HG02610 (cell line): ENCODE measurements around the gene TAGAP.

Experiments
- ATAC-seq: cut with Tn5 transposase; IDR thresholded peaks from one replicate; pipeline ENCODE4 v1.9.1; 2021; ENCODE audit warnings: mild to moderate bottlenecking, moderate library complexity; ENCODE audit not compliant: unreplicated experiment

The TAGAP gene

GRCh38 chr6:159074120-159074684, 29.4 kb upstream of the TAGAP start:
- ATAC-seq = no peak

GRCh38 chr6:159071843-159072769, 27.3 kb upstream of the TAGAP start:
- no peak for ATAC-seq

GRCh38 chr6:159068904-159069578, 24.2 kb upstream of the TAGAP start:
- ATAC-seq = no peak

GRCh38 chr6:159067334-159067733, 22.5 kb upstream of the TAGAP start:
- ATAC-seq = no peak

- no peak for ATAC-seq
Measured at GRCh38 chr6:159066483-159066882, 21.7 kb upstream of the TAGAP start.

- no peak for ATAC-seq
Measured at GRCh38 chr6:159065759-159066329, 21.1 kb upstream of the TAGAP start.

- ATAC-seq = no peak
Measured at GRCh38 chr6:159065091-159065490, 20.3 kb upstream of the TAGAP start.

- no peak for ATAC-seq
Measured at GRCh38 chr6:159064477-159064876, 19.7 kb upstream of the TAGAP start.

- no peak for ATAC-seq
Measured at GRCh38 chr6:159063549-159063948, 18.8 kb upstream of the TAGAP start.

GRCh38 chr6:159062976-159063375, 18.2 kb upstream of the TAGAP start:
- ATAC-seq = no peak

GRCh38 chr6:159062564-159062945, 17.8 kb upstream of the TAGAP start:
- peak; percentile 62 for ATAC-seq

- peak; percentile 60 for ATAC-seq
Measured at GRCh38 chr6:159061805-159062563, 17.2 kb upstream of the TAGAP start.

GRCh38 chr6:159061146-159061545, 16.4 kb upstream of the TAGAP start:
- ATAC-seq = no peak

- ATAC-seq = no peak
Measured at GRCh38 chr6:159059885-159060506, 15.2 kb upstream of the TAGAP start.

- ATAC-seq = no peak
Measured at GRCh38 chr6:159059141-159059540, 14.3 kb upstream of the TAGAP start.

- no peak for ATAC-seq
Measured at GRCh38 chr6:159056899-159057298, 12.1 kb upstream of the TAGAP start.

GRCh38 chr6:159056432-159056831, 11.6 kb upstream of the TAGAP start:
- ATAC-seq = no peak

- no peak for ATAC-seq
Measured at GRCh38 chr6:159056003-159056402, 11.2 kb upstream of the TAGAP start.

- no peak for ATAC-seq
Measured at GRCh38 chr6:159053781-159054398, 9.1 kb upstream of the TAGAP start.

GRCh38 chr6:159052720-159053119, 7.9 kb upstream of the TAGAP start:
- ATAC-seq = no peak
